Caco-2 (cell line): ENCODE results near the gene ZNF195. TPM values are rescaled to one million over a fixed set of nuclear protein-coding genes. Genes with fewer than 3 reads are reported as not detected.
"Not testable (repeated sequence)": the region's sequence is repeated elsewhere in the genome, so short reads cannot be mapped to it uniquely, and the experiment has no call there.

Experiments
- BruUV-seq: library from RNA; stranded (reverse); fragments of 400-500 nt; replicated peaks from 2 replicates; lab custom pipeline; 2021; lab: Mats Ljungman, UMichigan
- CTCF ChIA-PET: fragments of 300-600 bp; sonication (Branson Sonifier 250); formaldehyde crosslinking; loops from one replicate; lab custom pipeline; 2022; ENCODE audit warnings: antibody characterized with exemption; lab: Charles Lee
- POLR2A ChIA-PET: fragments of 300-600 bp; sonication (Branson Sonifier 250); formaldehyde crosslinking; loops from one replicate; lab custom pipeline; 2022; ENCODE audit warnings: antibody characterized with exemption; lab: Charles Lee
- DNase-seq, 2 experiments: peaks; one replicate each; pipeline versions ENCODE4 v3.0.0 to v3.0.0-alpha.2; 2020 to 2022
- H3K27me3 ChIP-seq: replicated peaks from 2 replicates; pipeline ENCODE4 v1.6.0; 2011; ENCODE audit warnings: low read length; ENCODE audit not compliant: control insufficient read depth, insufficient read depth
- H3K36me3 ChIP-seq: 2 replicates; pipeline ENCODE4 v1.5.1; 2011; ENCODE audit warnings: low read length; ENCODE audit not compliant: control insufficient read depth, insufficient read depth
- H3K4me1 ChIP-seq: fragments of 250-450 bp; sonication (Bioruptor Pico); 2 replicates; pipeline ENCODE4 v1.5.1; 2020; ENCODE audit warnings: mild to moderate bottlenecking
- H3K4me3 ChIP-seq: 2 replicates; pipeline ENCODE4 v1.5.1; 2011; ENCODE audit warnings: low read depth, mild to moderate bottlenecking, control low read depth, low read length
- H3K9me3 ChIP-seq: fragments of 250-450 bp; sonication (Bioruptor Pico); 2 replicates; pipeline ENCODE4 v1.5.1; 2020; ENCODE audit warnings: mild to moderate bottlenecking, moderate library complexity
- H3K27ac Mint-ChIP-seq: one replicate; pipeline ENCODE4 v1.8.0; 2022; ENCODE audit warnings: mixed read lengths; ENCODE audit not compliant: unreplicated experiment
- H3K27me3 Mint-ChIP-seq: one replicate; pipeline ENCODE4 v1.8.0; 2022; ENCODE audit warnings: mixed read lengths; ENCODE audit not compliant: insufficient read depth, unreplicated experiment
- H3K36me3 Mint-ChIP-seq: one replicate; pipeline ENCODE4 v1.8.0; 2022; ENCODE audit warnings: mild to moderate bottlenecking, mixed read lengths; ENCODE audit not compliant: insufficient read depth, unreplicated experiment
- H3K4me1 Mint-ChIP-seq: one replicate; pipeline ENCODE4 v1.8.0; 2022; ENCODE audit warnings: low read depth, mixed read lengths; ENCODE audit not compliant: unreplicated experiment
- H3K4me3 Mint-ChIP-seq: one replicate; pipeline ENCODE4 v1.8.0; 2022; ENCODE audit warnings: mild to moderate bottlenecking, moderate library complexity, mixed read lengths; ENCODE audit not compliant: unreplicated experiment
- H3K9me3 Mint-ChIP-seq: one replicate; pipeline ENCODE4 v1.8.0; 2022; ENCODE audit warnings: mixed read lengths; ENCODE audit not compliant: unreplicated experiment
- intact Hi-C: fragments of 100-400 bp; cut with micrococcal nuclease; formaldehyde crosslinking; loops from one replicate; pipeline ENCODE4 v1.10.0; 2022; ENCODE audit not compliant: unreplicated experiment
- total RNA-seq: library from RNA; stranded (reverse); gene quantifications from 2 replicates; pipeline ENCODE4 v1.2.3, GENCODE V29; 2022
- TF ChIP-seq, protein P1 (sequence below), 2 experiments: fragments of 200-600 bp in 1 of 2; IDR thresholded peaks; 1 replicate in 1 of 2; 2 replicates in 1 of 2; pipeline versions ENCODE4 v1.5.1 to v1.8.0; 2011 to 2022; ENCODE audit warnings: antibody characterized with exemption in 1 of 2, control low read depth in 1 of 2, inconsistent platforms in 1 of 2, low read depth in 1 of 2, low read length in 1 of 2, mild to moderate bottlenecking in 1 of 2, moderate library complexity in 1 of 2; ENCODE audit not compliant: insufficient read depth in 1 of 2, severe bottlenecking in 1 of 2, unreplicated experiment in 1 of 2

Gene ZNF195
- total RNA-seq, 1 experiment from 2014 or later = 57.5 TPM

DNA sequence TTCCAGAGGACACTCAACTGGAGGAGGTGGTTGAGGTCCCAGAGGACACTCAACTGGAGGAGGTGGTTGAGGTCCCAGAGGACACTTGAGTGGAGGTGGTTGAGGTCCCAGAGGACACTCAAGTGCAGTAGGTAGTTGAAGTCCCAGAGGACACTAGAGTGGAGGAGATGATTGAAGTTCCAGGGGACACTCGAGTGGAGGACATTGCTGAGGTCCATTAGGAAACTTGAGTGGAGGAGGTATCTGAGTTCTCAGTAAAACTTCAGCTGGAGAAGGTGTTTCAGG lies 39.7 kb downstream of the ZNF195 start:
- Mint-ChIP-seq H3K9me3 (peaks cover 10% of the 10 kb centered on the region), H3K36me3 (no peaks in the 10 kb centered on the region), H3K27ac (no peak overlapping the region), H3K4me3 (no peak overlapping the region), H3K27me3 (peaks cover 5% of the 10 kb centered on the region), H3K4me1 (no peaks in the 10 kb centered on the region)
- Histone ChIP-seq H3K36me3 (no peaks in the 10 kb centered on the region), H3K4me1 (peaks cover 8% of the 10 kb centered on the region; the same call in 1 of the 2 replicates), H3K9me3 (no peaks in the 10 kb centered on the region; the same call in 1 of the 2 replicates), H3K4me3 (no peak overlapping the region), H3K27me3 (no peaks in the 10 kb centered on the region)
- intact Hi-C loops = no loop called here
- TF ChIP-seq, protein P1, sequence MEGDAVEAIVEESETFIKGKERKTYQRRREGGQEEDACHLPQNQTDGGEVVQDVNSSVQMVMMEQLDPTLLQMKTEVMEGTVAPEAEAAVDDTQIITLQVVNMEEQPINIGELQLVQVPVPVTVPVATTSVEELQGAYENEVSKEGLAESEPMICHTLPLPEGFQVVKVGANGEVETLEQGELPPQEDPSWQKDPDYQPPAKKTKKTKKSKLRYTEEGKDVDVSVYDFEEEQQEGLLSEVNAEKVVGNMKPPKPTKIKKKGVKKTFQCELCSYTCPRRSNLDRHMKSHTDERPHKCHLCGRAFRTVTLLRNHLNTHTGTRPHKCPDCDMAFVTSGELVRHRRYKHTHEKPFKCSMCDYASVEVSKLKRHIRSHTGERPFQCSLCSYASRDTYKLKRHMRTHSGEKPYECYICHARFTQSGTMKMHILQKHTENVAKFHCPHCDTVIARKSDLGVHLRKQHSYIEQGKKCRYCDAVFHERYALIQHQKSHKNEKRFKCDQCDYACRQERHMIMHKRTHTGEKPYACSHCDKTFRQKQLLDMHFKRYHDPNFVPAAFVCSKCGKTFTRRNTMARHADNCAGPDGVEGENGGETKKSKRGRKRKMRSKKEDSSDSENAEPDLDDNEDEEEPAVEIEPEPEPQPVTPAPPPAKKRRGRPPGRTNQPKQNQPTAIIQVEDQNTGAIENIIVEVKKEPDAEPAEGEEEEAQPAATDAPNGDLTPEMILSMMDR (IDR thresholded peaks at IDR 0.05; ENCODE audit: insufficient read depth in 1 of 2, low read depth in 1 of 2, low read length in 1 of 2, severe bottlenecking in 1 of 2, unreplicated experiment in 1 of 2) = no peak
- no TSS peak for BruUV-seq
- CTCF ChIA-PET = interaction anchor here (1.5 kb wide), 1 partner anchor 69 kb away, joined by 8 read pairs; no protein-coding TSS in a partner anchor
- POLR2A ChIA-PET = no interaction called here
- no peak for DNase-seq

DNA sequence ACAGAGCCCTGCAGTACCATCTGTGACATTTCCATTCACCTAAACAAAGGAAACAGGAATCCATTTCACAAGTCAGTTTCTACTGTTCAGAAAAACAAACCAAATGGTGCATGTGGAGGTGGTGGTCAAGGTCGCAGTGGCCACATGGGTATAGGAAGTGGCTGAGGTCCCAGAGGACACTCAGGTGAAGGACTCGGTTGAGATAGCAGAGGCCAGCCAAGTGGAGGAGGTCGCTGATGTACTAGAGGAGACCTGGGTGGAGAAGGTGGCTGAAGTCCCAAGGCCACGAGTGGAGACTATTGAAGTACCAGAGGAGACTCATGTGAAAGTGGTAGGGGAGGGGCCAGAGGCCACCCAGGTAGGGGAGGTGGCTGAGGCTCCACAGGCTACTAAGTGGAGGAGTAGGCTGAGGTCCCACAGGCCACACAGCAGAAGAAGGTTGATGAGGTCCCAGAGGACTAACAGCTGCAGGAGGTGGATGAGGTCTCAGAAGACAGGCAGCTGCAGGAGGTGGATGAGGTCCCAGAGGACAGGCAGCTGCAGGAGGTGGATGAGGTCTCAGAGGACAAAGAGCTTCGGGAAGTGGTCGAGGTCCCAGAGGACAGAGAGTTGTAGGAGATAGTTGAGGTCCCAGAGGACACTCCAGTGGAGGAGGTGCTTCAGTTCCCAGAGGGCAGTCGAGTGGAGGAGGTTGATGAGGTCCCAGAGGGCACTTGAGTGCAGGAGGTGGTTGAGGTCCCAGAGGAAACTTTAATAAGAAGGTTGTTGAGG lies 40.2 kb downstream of the ZNF195 start:
- H3K27ac Mint-ChIP-seq = no peak overlapping the region
- CTCF ChIA-PET = no interaction called here

DNA sequence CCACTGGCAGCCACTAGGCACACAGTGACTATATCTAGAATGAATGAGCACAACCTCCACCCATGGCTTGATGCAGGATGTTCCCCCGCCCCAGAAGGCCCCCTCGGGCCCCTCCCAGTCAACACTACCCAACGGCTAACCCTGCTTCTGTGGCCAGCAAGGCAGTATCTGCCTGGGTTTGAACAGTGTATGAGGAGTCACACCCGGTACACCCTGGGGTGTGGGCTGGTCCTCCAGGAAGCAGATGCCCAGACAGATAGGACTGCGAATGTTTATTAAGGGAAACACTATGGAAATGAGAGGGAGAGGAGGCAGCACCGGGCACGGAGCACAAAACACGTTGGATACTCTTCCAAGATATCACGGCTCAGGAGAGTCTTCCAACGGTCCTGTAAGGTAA lies 42.5 kb downstream of the ZNF195 start:
- H3K9me3 Mint-ChIP-seq, CTCF ChIA-PET, DNase-seq, H3K4me1 Mint-ChIP-seq, H3K4me1 ChIP-seq, H3K9me3 ChIP-seq, H3K36me3 Mint-ChIP-seq, H3K4me3 Mint-ChIP-seq, H3K4me3 ChIP-seq, H3K27me3 Mint-ChIP-seq, H3K27me3 ChIP-seq, intact Hi-C loops, H3K27ac Mint-ChIP-seq, POLR2A ChIA-PET, BruUV-seq, H3K36me3 ChIP-seq: not testable (repeated sequence)

More for the DNA sequence above, 40.2 kb downstream of the ZNF195 start:
- Mint-ChIP-seq H3K9me3 (peaks cover 10% of the 10 kb centered on the region), H3K27me3 (peaks cover 5% of the 10 kb centered on the region), H3K4me3 (no peak overlapping the region), H3K4me1 (no peaks in the 10 kb centered on the region), H3K36me3 (no peaks in the 10 kb centered on the region)
- TF ChIP-seq, protein P1 (IDR thresholded peaks at IDR 0.05; ENCODE audit: insufficient read depth in 1 of 2, low read depth in 1 of 2, low read length in 1 of 2, severe bottlenecking in 1 of 2, unreplicated experiment in 1 of 2) = no peak
- Histone ChIP-seq H3K36me3 (no peaks in the 10 kb centered on the region), H3K27me3 (no peaks in the 10 kb centered on the region), H3K9me3 (no peaks in the 10 kb centered on the region; the same call in 1 of the 2 replicates), H3K4me1 (peaks cover 8% of the 10 kb centered on the region; the same call in 1 of the 2 replicates), H3K4me3 (no peak overlapping the region)
- no TSS peak for BruUV-seq
- intact Hi-C loops = no loop called here
- POLR2A ChIA-PET = no interaction called here
- DNase-seq = no peak

DNA sequence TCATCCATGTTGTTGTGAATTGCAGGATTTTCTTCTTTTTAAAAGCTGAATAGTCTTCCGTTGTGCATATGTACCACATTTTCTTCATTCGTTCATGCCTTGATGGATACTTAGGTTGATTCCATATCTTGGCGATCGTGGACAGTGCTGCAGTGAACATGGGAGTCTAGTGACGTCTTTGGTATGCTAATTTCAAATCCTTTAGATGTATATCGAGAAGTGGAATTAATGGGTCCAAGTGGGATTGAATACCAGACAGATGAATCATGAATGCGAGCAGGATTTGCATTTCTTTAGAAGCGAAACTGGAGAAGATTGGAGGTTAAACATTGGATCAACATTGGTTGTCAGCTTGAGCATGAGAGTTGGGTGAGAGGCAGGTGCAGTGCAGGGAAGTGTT lies 45.8 kb downstream of the ZNF195 start:
- POLR2A ChIA-PET, H3K9me3 ChIP-seq, H3K36me3 ChIP-seq, H3K36me3 Mint-ChIP-seq, DNase-seq, H3K27ac Mint-ChIP-seq, H3K27me3 ChIP-seq, H3K4me3 Mint-ChIP-seq, intact Hi-C loops, H3K4me3 ChIP-seq, H3K4me1 ChIP-seq, H3K4me1 Mint-ChIP-seq, H3K9me3 Mint-ChIP-seq, H3K27me3 Mint-ChIP-seq, BruUV-seq, CTCF ChIA-PET: not testable (repeated sequence)

DNA sequence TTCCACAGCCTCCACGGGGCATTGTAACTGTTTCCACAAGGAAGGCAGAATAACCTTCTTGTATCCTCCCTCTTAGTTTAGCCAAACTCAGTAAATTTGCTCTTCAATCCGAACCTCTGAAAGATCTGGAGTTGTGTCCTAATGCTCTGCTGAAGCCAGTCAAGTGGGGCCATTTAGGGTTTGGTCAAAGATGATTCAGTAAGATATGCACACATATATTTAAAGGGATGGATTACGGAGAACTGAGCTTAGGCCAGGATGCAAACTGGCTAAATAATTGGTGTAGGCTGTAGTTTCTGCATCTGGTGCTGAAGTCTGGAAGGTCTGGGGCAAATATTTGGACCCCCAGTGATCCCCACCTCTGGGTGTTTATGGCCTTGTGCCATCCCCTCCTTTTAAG lies 47.9 kb downstream of the ZNF195 start:
- DNase-seq, intact Hi-C loops, H3K4me1 Mint-ChIP-seq, H3K9me3 Mint-ChIP-seq, H3K27me3 ChIP-seq, H3K9me3 ChIP-seq, H3K4me3 ChIP-seq, H3K36me3 Mint-ChIP-seq, POLR2A ChIA-PET, H3K36me3 ChIP-seq, BruUV-seq, H3K27ac Mint-ChIP-seq, H3K4me3 Mint-ChIP-seq, H3K27me3 Mint-ChIP-seq, CTCF ChIA-PET, H3K4me1 ChIP-seq: not testable (repeated sequence)
